NAMALWA (cell line): ENCODE results near the gene TAX1BP1.
A peak's percentile ranks its signal among the peaks of the same experiment; 100 is the strongest.

Experiments
- DNase-seq: peaks from one replicate; pipeline ENCODE4 v3.0.0-alpha.2; 2015; ENCODE audit warnings: low spot score

TAX1BP1 gene

GRCh38 chr7:27739909-27740448, at the start of gene TAX1BP1:
TAX1BP1 (plus strand) TSS chr7:27740162; CDS start chr7:27748525, 8,363 bp downstream.
- DNase-seq: peak; percentile 98

- no peak for DNase-seq
Observed at GRCh38 chr7:27690649-27691048, 49.3 kb upstream of the TAX1BP1 start.

DNA sequence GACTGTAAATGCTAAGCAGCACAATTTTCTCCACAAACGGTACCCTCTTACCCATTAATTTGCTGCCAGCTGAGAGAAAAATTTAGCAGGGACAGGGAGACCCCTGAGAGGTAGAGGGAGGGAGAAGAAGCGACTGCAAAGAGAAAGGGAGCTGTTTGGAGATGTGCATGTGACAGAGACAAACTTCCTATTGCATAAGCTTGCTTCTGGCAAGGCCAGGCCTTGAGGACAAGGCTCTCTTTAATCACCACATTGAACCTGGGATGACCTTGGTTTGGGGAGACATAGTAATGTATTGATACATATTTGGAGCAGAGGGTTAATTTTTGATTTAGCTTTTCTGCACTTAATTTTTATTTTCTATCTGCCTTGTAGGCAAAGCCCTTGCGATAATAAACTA, 46.2 kb upstream of the TAX1BP1 start:
- DNase-seq: no peak

GRCh38 chr7:27695096-27695495, 44.9 kb upstream of the TAX1BP1 start:
- DNase-seq: no peak

- DNase-seq: peak; percentile 78
Observed at GRCh38 chr7:27697861-27698430, 42.0 kb upstream of the TAX1BP1 start.

- no peak for DNase-seq
Observed at GRCh38 chr7:27699751-27700150, 40.2 kb upstream of the TAX1BP1 start.

GRCh38 chr7:27700501-27700900, 39.5 kb upstream of the TAX1BP1 start:
- no peak for DNase-seq

- DNase-seq: no peak
Observed at GRCh38 chr7:27703181-27703580, 36.8 kb upstream of the TAX1BP1 start.

GRCh38 chr7:27704422-27705199, 35.4 kb upstream of the TAX1BP1 start:
- no peak for DNase-seq

- no peak for DNase-seq
Observed at GRCh38 chr7:27705200-27705594, 34.8 kb upstream of the TAX1BP1 start.

DNA sequence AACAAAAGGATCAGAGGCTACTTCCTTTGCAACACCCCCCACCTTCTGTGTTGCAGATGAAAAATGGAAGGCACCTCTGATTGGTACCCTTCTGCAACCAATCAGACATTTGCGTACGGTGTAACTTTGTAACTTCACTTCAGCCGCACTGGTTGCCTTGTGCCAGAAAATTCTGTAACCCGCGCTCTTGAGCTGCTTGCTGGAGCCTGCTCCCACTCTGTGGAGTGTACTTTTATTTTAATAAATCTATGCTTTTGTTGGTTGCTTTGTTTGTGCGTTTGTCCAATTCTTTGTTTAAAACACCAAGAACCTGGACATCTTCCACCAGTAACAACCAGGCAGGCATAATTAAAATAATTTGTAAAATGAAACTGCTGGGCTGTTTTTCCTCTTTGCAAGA, 31.5 kb upstream of the TAX1BP1 start:
- no peak for DNase-seq

- DNase-seq: no peak
Observed at GRCh38 chr7:27709137-27710075, 30.6 kb upstream of the TAX1BP1 start.

- no peak for DNase-seq
Observed at GRCh38 chr7:27712217-27712616, 27.7 kb upstream of the TAX1BP1 start.

DNA sequence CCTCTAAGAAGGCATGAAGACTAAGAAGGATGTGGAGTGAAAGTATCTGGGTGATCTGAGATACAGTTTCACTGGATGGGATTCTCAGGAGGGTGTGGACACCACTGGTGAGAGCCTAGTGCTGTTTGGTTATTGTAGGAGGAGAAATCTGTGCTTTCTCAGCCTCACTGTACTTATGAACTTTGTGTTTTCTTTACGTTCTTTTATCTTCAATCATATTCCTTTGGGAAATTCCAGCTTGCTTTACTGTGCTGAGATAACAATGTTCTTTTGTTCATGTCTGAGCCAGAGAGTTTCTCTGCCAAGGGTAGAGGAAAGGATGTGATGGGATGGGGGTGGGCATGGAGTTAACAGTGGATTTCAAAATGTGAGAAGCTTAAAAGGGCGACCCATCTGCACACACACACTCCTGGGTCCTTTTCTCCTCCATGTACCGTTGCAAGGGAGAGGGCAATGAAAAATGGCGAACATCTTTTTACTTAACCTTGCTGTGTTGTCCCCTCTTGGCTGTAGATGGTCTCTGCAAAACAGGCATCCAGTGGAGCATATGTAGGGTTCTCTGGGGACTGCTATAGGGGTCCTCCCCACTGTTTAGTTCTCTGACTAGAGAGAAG, 25.0 kb upstream of the TAX1BP1 start:
- no peak for DNase-seq

DNA sequence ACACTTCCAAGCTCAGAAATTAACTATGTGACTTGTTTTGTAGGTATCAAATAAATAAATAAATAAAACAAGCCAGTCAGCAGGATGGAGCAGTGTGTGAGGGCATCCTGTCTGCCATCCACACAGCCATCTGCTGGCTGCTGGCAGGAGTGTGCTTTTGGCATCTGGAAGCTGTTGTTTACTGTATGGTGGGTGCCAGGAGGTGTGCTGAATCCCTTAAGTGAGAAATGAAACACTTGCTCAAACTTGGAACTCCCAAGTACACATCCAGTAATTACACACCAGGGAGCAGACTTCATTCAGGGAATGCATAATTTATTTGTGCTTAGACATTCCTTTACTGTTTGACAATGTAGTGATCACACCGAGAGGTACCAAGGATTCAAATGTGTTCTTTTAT, 16.9 kb upstream of the TAX1BP1 start:
- DNase-seq: peak; percentile 47

GRCh38 chr7:27727058-27727457, 12.9 kb upstream of the TAX1BP1 start:
- DNase-seq: no peak

DNA sequence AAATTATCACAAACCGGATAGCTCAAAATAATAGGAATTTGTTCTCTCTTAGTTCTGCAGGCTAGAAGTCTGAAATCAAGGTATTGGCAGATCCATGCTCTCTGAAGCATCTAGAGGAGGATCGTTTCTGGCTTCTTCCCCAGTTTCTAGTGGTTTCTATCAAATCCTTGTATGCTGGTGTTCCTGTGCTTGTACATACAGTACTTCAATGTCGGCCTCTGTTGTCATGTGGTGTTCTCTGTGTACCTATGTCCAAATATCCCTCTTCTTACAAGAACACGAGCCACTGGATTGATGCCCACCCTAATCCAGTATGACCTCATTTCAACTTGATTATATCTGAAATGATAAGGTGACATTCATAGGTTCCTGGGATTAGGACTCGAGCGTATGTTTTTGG, 9.8 kb upstream of the TAX1BP1 start:
- DNase-seq: no peak

- no peak for DNase-seq
Observed at GRCh38 chr7:27734583-27734982, 5.4 kb upstream of the TAX1BP1 start.

- no peak for DNase-seq
Observed at GRCh38 chr7:27735165-27735564, 4.8 kb upstream of the TAX1BP1 start.

GRCh38 chr7:27735831-27736230, 4.1 kb upstream of the TAX1BP1 start:
- no peak for DNase-seq

- no peak for DNase-seq
Observed at GRCh38 chr7:27737178-27737577, 2.8 kb upstream of the TAX1BP1 start.

DNA sequence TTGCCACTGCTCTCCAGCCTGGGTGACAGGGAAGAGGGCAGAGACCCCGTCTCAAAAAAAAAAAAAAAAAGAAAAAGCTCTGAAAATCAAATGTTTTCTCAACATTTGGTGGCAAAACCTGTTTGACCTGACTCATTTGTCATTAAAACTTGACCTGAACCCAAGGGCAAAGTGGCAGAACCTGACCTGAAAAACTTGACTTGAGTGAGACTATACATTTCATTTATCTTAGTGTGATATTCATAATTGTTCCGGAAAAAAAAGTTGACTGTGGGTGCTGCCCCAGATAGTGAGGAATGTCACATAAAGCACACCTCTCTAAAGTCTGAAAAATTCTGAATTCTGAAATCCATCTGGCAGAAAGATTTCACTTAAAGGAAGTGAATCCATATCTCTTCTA, 2.3 kb upstream of the TAX1BP1 start:
- DNase-seq: no peak
